NCI-H128 (cell line): Measurements from ENCODE around the gene TANGO6.

Experiments used
- DNase-seq: peaks from one replicate; lab custom pipeline; 2025; ENCODE audit not compliant: unreplicated experiment; lab: John Stamatoyannopoulos, UW

Gene TANGO6

GRCh38 chr16:69088684-69089083 lies 245.4 kb downstream of the TANGO6 start:
- no peak for DNase-seq

- peak; percentile 39 for DNase-seq
These were observed 246.0 kb downstream of the TANGO6 start for GRCh38 chr16:69089091-69089910.

- DNase-seq = no peak
These were observed 250.6 kb downstream of the TANGO6 start for GRCh38 chr16:69093974-69094373.

- DNase-seq = no peak
These were observed 251.2 kb downstream of the TANGO6 start for GRCh38 chr16:69094501-69094900.

- DNase-seq = no peak
These were observed 251.9 kb downstream of the TANGO6 start for GRCh38 chr16:69095193-69095592.

GRCh38 chr16:69100071-69100691 lies 256.9 kb downstream of the TANGO6 start:
- DNase-seq = no peak

GRCh38 chr16:69105501-69106361 lies 262.4 kb downstream of the TANGO6 start, which contains the start of gene HAS3:
HAS3 (plus strand) TSS chr16:69105653; CDS start chr16:69109396, 3,743 bp downstream.
- no peak for DNase-seq

- no peak for DNase-seq
These were observed 263.4 kb downstream of the TANGO6 start for GRCh38 chr16:69106491-69107315.

- DNase-seq = no peak
These were observed 264.1 kb downstream of the TANGO6 start for GRCh38 chr16:69107316-69107962.

GRCh38 chr16:69108064-69108904 lies 265.0 kb downstream of the TANGO6 start:
- no peak for DNase-seq

- DNase-seq = no peak
These were observed 265.5 kb downstream of the TANGO6 start for GRCh38 chr16:69108905-69109252.

- no peak for DNase-seq
These were observed 266.3 kb downstream of the TANGO6 start for GRCh38 chr16:69109486-69110270.

- no peak for DNase-seq
These were observed 267.1 kb downstream of the TANGO6 start for GRCh38 chr16:69110406-69110805.

GRCh38 chr16:69111216-69111875 lies 268.0 kb downstream of the TANGO6 start:
- no peak for DNase-seq

GRCh38 chr16:69111876-69112230 lies 268.5 kb downstream of the TANGO6 start:
- DNase-seq = no peak

- no peak for DNase-seq
These were observed 269.2 kb downstream of the TANGO6 start for GRCh38 chr16:69112285-69113129.

GRCh38 chr16:69113216-69113615 lies 269.9 kb downstream of the TANGO6 start:
- DNase-seq = no peak
